GM12892 (cell line): ENCODE data around the gene FTSJ1.

Experiments
- POLR2A ChIP-seq: IDR thresholded peaks from 2 replicates; pipeline ENCODE4 v1.6.1; 2011; ENCODE audit warnings: low read depth, low read length, control low read depth
- POLR2AphosphoS5 ChIP-seq: IDR thresholded peaks from 2 replicates; pipeline ENCODE4 v1.6.1; 2011; ENCODE audit warnings: low read depth, low read length, control low read depth
- TAF1 ChIP-seq: IDR thresholded peaks from 2 replicates; pipeline ENCODE4 v1.6.1; 2011; ENCODE audit warnings: low read depth, mild to moderate bottlenecking, control low read depth, low read length, borderline replicate concordance

GRCh38 chrX:48458711-48459110, 17.3 kb upstream of the FTSJ1 start:
- no peak for TF ChIP-seq POLR2AphosphoS5
- TF ChIP-seq POLR2A: no peak
- TF ChIP-seq TAF1: no peak
